CD4-positive, alpha-beta T cell treated with Interleukin-6 for 4 hours (primary cell): ENCODE data around the gene NAE1.
A peak's percentile ranks its signal among the peaks of the same experiment; 100 is the strongest.
"Not testable (repeated sequence)": the region's sequence is repeated elsewhere in the genome, so short reads cannot be mapped to it uniquely, and the experiment has no call there.

Source experiments
- DNase-seq: peaks from one replicate; pipeline ENCODE4 v3.0.0-alpha.2; 2020; ENCODE audit warnings: mixed read lengths

The NAE1 gene

GRCh38 chr16:66830422-66831404, at the start of gene NAE1:
TSS of gene NAE1 (minus strand) at chr16:66830976. CDS start at chr16:66830899, 77 bp downstream.
- peak; percentile 91 for DNase-seq

DNA sequence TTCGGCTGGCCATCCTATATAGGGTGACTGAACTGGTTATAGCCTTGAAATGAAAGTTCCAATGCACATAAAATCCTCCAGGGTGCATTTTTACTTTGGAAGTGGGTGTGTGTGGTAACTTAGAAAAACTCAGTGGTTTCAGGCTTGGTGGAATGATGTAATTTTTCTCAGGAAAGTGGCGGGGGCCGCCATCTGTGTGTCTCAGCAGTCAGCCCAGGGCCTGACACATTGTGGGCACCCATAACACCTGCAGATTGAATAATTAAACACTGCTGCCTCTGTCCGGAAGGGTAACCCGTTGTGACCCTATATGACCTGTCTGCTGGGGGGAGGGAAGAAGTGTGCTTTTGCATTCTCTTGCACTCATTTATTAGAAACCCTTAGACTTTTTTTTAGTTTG, 47.3 kb upstream of the NAE1 start:
- DNase-seq: no peak

DNA sequence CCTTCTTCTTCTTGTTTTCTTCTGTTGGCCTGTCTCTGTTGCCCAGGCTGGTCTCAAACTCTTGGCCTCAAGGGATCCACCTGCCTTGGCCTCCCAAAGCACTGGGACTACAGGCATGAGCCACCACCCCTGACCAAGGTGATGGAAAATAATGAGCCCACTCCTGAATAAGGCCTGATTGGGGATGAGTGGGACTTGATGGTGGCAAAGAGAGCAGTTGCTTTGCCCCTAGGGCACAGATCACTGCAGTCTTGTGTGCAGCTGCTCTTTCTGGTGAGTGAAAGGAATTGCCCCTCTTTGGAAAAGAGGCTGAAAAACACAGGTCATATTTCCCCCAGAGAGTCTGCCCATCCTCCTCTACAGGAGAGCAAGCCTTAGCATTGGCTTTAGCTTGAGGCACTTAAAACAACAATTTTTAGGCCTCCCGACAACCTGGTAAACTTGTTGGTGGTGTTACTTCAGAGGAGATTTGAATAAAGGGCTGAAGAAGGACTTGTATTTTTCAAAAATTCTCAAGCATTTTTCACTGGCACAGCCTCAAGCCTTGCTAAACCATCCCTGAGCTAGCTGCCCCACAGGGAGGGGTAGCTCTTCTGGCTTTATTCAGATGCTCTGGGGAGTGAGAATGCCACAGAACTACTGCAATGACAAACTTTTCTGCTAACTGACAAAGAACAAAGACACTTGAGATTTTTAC, 43.5 kb upstream of the NAE1 start:
- no peak for DNase-seq

DNA sequence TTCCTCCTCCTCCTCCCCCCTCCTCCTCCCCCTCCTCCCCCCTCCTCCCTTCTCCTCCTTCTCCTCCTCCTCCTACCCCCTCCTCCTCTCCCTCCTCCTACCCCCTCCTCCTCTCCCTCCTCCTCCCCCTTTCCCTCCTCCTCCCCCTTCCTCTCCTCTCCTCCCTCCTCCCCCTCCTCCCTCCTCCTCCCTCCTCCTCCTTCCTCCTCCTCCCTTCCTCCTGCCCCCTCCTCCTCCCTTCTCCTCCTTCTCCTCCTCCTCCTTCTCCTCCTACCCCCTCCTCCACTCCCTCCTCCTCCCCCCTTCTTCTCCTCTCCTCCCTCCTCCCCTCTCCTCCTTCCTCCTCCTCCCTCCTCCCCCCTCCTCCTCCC, 42.9 kb upstream of the NAE1 start:
- no peak for DNase-seq

- DNase-seq: peak; percentile 93
These were observed 42.3 kb upstream of the NAE1 start for GRCh38 chr16:66872943-66873684.

- DNase-seq: no peak
These were observed 41.8 kb upstream of the NAE1 start for GRCh38 chr16:66872559-66872942.

DNA sequence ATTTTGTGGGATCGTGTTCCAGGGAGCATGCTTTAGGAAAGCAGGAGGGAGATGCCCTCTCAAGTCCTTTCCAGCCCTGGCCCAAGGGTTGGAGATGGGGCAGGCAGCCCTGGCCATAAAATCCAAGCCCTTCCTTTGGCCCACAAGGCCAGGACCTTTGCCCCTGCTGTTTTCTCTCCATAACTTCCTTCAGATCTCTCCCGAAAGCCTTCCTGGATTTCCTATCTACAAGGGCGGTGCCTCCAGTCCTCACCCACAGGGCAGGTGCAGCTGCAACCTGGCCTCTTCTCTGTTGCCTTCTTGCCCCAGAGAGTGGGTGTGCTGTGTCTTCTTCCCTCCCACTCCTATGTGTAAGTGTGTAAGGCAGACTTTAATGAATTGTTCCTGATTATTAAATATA, 41.1 kb upstream of the NAE1 start:
- no peak for DNase-seq

- DNase-seq: not testable (repeated sequence)
These were observed 40.6 kb upstream of the NAE1 start for GRCh38 chr16:66871363-66871762.

DNA sequence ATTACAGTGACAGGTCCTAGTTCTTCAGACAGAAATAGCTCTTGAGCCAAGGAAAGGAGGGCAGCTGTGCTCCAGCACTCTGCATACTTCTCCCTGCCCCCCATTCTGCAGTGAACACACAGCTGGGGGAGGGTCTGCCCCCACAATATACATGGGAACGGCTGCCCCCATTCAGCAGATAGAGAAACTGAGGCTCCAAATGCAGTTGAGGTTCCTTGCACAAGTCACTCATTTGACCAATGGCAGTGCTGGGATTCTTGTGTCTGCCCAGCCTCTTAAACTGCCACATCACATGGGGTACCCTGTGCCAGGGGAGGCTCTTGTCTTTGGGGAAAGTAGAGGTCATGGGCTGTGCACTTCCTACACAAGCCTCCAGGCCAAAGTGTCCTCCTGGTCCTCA, 38.6 kb upstream of the NAE1 start:
- DNase-seq: no peak

- no peak for DNase-seq
These were observed 32.9 kb upstream of the NAE1 start for GRCh38 chr16:66863707-66864106.

DNA sequence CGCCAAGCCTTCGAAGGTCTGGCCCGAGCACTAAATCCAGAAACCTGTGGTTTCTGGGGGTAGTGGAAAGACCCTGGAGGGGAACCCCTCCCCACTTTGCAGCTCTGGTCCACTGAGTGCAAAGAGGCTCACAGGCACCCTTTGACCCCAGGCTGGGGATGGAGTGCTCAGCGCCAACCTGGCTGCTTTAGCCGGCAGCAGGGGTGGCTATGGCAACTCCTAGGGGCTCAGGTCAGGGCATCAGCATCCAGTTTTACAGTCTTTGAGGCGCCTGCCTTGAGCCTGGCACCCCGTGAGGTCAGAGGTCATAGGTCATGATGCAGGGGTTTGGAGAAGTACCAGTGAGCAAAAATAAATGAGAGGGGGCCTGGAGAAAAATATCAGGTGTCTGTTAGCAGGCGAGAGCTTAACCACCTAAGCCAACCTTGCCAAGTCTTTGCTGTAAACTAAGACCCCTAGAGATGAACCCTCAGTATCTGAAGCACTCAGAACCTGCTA, 31.3 kb upstream of the NAE1 start:
- no peak for DNase-seq

DNA sequence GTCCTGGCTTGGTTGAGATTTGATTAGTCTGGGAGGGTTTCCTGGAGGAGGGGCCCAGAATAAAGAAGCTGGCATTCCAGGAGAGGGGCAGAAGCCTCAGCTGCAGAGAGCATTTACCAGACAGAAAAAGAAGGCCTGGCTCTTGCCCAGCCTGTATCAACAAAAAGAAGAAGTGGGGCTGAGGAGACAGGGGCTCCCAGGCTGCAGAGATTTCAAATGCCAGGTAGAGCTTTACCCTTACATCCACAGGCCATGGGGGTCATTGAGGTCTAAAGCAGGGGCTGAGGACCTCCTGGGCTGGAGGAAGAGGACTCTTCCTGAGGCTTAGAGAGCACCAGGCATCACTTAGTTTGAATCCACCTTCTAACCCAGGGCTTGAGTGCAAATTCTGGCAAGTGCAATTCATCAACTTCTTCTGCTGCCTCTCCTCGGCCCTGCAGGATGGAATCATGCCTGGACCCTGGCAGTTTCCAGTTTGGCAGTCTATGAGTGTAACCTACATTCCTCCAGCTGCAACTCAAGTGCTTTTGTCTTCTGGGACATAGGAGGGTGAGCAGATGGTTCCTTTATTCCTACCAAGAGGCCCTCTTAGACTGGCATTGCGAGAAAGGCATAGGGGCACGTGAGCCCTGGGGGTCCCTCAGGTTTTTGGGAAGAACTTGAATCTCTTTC, 28.8 kb upstream of the NAE1 start:
- no peak for DNase-seq

GRCh38 chr16:66858740-66859396, 28.1 kb upstream of the NAE1 start:
- no peak for DNase-seq

DNA sequence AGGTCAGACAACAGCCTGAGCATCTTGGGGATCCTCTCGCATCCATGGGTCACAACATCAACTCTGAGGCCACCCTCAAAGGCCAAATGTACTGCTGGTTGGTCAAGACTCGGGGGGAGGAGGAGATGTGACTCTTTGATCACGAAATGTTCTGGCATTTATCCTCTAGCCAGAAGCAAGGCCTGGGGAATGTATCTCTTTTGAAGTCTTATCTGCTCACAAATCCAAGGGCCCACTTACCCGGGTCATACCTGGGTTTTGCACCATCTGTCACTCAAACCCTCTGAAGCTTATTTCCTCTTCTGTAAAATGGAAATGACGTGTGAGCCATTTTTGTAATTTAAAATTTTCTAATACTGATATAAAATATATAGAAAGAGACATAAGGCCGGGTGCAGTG, 26.7 kb upstream of the NAE1 start:
- no peak for DNase-seq

DNA sequence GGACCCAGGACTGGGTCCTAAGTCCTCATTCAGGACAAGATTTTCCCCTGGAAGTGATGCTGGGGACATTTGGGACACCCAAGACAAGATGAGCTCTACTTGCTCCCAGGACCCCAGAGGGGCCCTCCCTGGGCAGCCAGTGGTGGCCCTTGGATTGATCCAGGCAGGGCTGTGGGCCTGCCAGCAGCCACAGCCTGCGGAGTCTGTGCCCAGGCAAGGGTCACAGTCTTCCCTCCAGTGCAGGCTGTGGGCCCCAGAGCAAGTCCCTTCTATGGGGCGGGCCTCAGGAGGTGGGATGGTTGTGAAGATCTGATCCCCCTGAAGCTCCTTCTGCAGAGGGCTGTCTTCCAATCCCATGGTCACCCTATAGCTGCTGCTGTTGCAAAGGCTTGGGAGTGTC, 26.0 kb upstream of the NAE1 start:
- DNase-seq: no peak

DNA sequence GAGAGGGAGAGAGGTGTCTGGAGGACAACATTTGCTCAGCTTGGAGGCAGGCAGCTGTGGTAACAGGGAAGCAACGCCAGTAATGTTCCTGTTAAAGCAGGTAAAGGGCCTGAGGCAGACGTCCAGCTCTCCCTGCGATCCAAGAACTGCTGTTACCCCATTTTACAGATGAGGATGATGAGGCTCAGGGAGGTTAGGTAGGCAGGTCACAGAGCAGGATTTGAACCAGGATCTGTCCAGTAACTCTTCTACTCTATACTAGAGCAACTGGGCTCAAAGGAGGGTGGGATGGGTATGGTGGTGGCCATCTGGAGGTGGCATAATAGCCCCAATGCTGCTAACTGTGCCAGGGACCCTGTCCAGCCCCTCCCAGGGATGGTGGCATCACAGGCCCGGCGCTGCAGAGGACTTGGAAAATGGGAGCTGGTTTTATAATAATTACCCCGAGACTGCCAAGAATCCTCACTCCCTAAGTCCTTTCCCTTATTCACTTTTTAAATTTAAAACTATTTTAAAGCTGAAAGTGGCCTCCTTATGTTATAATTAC, 25.5 kb upstream of the NAE1 start:
- DNase-seq: no peak

- DNase-seq: no peak
These were observed 22.7 kb upstream of the NAE1 start for GRCh38 chr16:66853261-66854139.

DNA sequence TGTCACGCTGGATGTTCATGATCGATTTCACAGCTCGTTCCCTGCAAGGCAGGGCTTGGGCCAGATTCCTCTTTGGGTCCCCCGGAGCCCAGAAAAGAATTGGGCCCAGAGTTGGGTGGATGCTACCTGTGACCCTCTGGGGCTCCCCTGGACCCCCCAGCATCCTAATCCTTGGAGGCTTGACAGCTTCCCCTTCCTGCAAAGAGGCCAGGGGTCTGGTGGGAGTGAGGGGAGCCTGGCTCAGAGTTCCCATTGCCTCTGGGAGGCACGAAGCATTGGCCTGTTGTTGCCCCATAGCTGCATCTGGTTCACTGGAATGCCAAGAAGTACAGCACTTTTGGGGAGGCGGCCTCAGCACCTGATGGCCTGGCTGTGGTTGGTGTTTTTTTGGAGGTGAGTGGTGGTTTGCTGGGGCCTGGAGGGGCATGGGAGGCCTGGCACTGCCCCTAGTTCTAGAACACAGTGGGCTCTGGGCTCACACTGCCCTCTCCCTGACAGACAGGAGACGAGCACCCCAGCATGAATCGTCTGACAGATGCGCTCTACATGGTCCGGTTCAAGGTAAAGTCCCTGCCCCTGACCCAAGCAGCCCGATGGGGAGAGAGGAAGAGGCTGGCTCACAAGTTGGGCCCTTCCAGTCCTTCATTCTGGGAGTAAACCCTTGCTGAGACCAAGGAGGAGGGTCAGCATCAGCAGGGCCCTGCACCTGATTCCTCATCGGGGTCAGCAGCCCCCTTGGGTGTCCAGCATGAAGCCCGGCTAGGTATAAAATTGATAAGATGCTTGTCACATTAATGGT, 20.6 kb upstream of the NAE1 start:
- no peak for DNase-seq

- no peak for DNase-seq
These were observed 19.5 kb upstream of the NAE1 start for GRCh38 chr16:66850115-66850815.
